Activated gamma-delta T cell (primary cell): ENCODE results near the gene LRCOL1.

Experiments
- DNase-seq: peaks from one replicate; lab custom pipeline; 2025; lab: John Stamatoyannopoulos, UW

The LRCOL1 gene

GRCh38 chr12:132582058-132582420, 28.3 kb downstream of the LRCOL1 start:
- no peak for DNase-seq

GRCh38 chr12:132581348-132582057, 28.9 kb downstream of the LRCOL1 start:
- no peak for DNase-seq

GRCh38 chr12:132580701-132581292, 29.6 kb downstream of the LRCOL1 start:
- no peak for DNase-seq

- no peak for DNase-seq
Observed at GRCh38 chr12:132579744-132580143, 30.6 kb downstream of the LRCOL1 start.

- no peak for DNase-seq
Observed at GRCh38 chr12:132578826-132579225, 31.6 kb downstream of the LRCOL1 start.

GRCh38 chr12:132578118-132578517, 32.3 kb downstream of the LRCOL1 start:
- no peak for DNase-seq

- no peak for DNase-seq
Observed at GRCh38 chr12:132577191-132577920, 33.0 kb downstream of the LRCOL1 start.

GRCh38 chr12:132576701-132577100, 33.7 kb downstream of the LRCOL1 start:
- DNase-seq, result no peak

- DNase-seq, result no peak
Observed at GRCh38 chr12:132575661-132576060, 34.7 kb downstream of the LRCOL1 start.

GRCh38 chr12:132574271-132574996, 35.9 kb downstream of the LRCOL1 start:
- no peak for DNase-seq

GRCh38 chr12:132572801-132573760, 37.3 kb downstream of the LRCOL1 start:
- DNase-seq, result no peak

GRCh38 chr12:132572106-132572505, 38.3 kb downstream of the LRCOL1 start:
- DNase-seq, result no peak

- no peak for DNase-seq
Observed at GRCh38 chr12:132571598-132571997, 38.8 kb downstream of the LRCOL1 start.

GRCh38 chr12:132571051-132571450, 39.3 kb downstream of the LRCOL1 start:
- no peak for DNase-seq

- DNase-seq, result no peak
Observed at GRCh38 chr12:132570635-132571034, 39.7 kb downstream of the LRCOL1 start.

- no peak for DNase-seq
Observed at GRCh38 chr12:132569856-132570480, 40.4 kb downstream of the LRCOL1 start.

GRCh38 chr12:132568826-132569480, 41.4 kb downstream of the LRCOL1 start:
- DNase-seq, result no peak

GRCh38 chr12:132568301-132568700, 42.1 kb downstream of the LRCOL1 start:
- DNase-seq, result no peak

GRCh38 chr12:132566516-132567131, 43.8 kb downstream of the LRCOL1 start:
- DNase-seq, result no peak

- DNase-seq, result no peak
Observed at GRCh38 chr12:132565365-132565764, 45.0 kb downstream of the LRCOL1 start.
